ENCODE data around the gene RRBP1.
A peak's percentile ranks its signal among the peaks of the same experiment; 100 is the strongest.

Gene RRBP1

GRCh38 chr20:17622086-17622850 is 59.8 kb downstream of the RRBP1 start:
- DNase-seq (ENCODE audit: low spot score in 2 of 2), result no peak
- Histone ChIP-seq H3K9me3 (no peaks in the 10 kb centered on the region), H3K27me3 (ENCODE audit: low read depth) (no peaks in the 10 kb centered on the region), H3K36me3 (replicated peaks) (peaks cover 65% of the 10 kb centered on the region), H3K4me1 (no peaks in the 10 kb centered on the region), H3K4me3 (no peak overlapping the region)
- in situ Hi-C loops (cut with MboI; ENCODE audit: low sequenced_read_pairs), result no loop called here

- Histone ChIP-seq H3K4me3 (no peak overlapping the region), H3K36me3 (replicated peaks) (peaks cover 67% of the 10 kb centered on the region), H3K9me3 (no peaks in the 10 kb centered on the region), H3K27me3 (ENCODE audit: low read depth) (no peaks in the 10 kb centered on the region), H3K4me1 (no peaks in the 10 kb centered on the region)
- in situ Hi-C loops (cut with MboI; ENCODE audit: low sequenced_read_pairs), result no loop called here
- no peak for DNase-seq (ENCODE audit: low spot score in 2 of 2)
These were observed 60.6 kb downstream of the RRBP1 start for GRCh38 chr20:17621229-17621968.

GRCh38 chr20:17620371-17621228 is 61.4 kb downstream of the RRBP1 start:
- Histone ChIP-seq H3K4me3 (no peak overlapping the region), H3K9me3 (no peaks in the 10 kb centered on the region), H3K36me3 (replicated peaks) (peaks cover 65% of the 10 kb centered on the region), H3K4me1 (no peaks in the 10 kb centered on the region), H3K27me3 (ENCODE audit: low read depth) (no peaks in the 10 kb centered on the region)
- peak in 1 of 2 experiments; percentile 5 for DNase-seq (ENCODE audit: low spot score in 2 of 2)
- in situ Hi-C loops (cut with MboI; ENCODE audit: low sequenced_read_pairs), result no loop called here

GRCh38 chr20:17619351-17620093 is 62.5 kb downstream of the RRBP1 start:
- no peaks in the 10 kb centered on the region for H3K4me1 ChIP-seq
- H3K36me3 ChIP-seq (replicated peaks), result peaks cover 71% of the 10 kb centered on the region
- peak in 1 of 2 experiments; percentile 5 for DNase-seq (ENCODE audit: low spot score in 2 of 2)
- H3K9me3 ChIP-seq, result no peaks in the 10 kb centered on the region
- H3K4me3 ChIP-seq, result no peak overlapping the region
- H3K27me3 ChIP-seq (ENCODE audit: low read depth), result no peaks in the 10 kb centered on the region
- in situ Hi-C loops (cut with MboI; ENCODE audit: low sequenced_read_pairs), result no loop called here

GRCh38 chr20:17618673-17619013 is 63.4 kb downstream of the RRBP1 start:
- H3K9me3 ChIP-seq, result no peaks in the 10 kb centered on the region
- no peaks in the 10 kb centered on the region for H3K4me1 ChIP-seq
- H3K4me3 ChIP-seq, result no peak overlapping the region
- in situ Hi-C loops (cut with MboI; ENCODE audit: low sequenced_read_pairs), result no loop called here
- no peaks in the 10 kb centered on the region for H3K27me3 ChIP-seq (ENCODE audit: low read depth)
- peak in 1 of 2 experiments; percentile 4 for DNase-seq (ENCODE audit: low spot score in 2 of 2)
- H3K36me3 ChIP-seq (replicated peaks), result peaks cover 67% of the 10 kb centered on the region

- H3K4me3 ChIP-seq, result no peak overlapping the region
- peaks cover 62% of the 10 kb centered on the region for H3K36me3 ChIP-seq (replicated peaks)
- H3K4me1 ChIP-seq, result no peaks in the 10 kb centered on the region
- peak in 1 of 2 experiments; percentile 6 for DNase-seq (ENCODE audit: low spot score in 2 of 2)
- in situ Hi-C loops (cut with MboI; ENCODE audit: low sequenced_read_pairs), result no loop called here
- H3K9me3 ChIP-seq, result no peaks in the 10 kb centered on the region
- no peaks in the 10 kb centered on the region for H3K27me3 ChIP-seq (ENCODE audit: low read depth)
These were observed 64.0 kb downstream of the RRBP1 start for GRCh38 chr20:17617868-17618672.

GRCh38 chr20:17617212-17617867 is 64.7 kb downstream of the RRBP1 start:
- Histone ChIP-seq H3K9me3 (no peaks in the 10 kb centered on the region), H3K27me3 (ENCODE audit: low read depth) (no peaks in the 10 kb centered on the region), H3K36me3 (replicated peaks) (peaks cover 61% of the 10 kb centered on the region), H3K4me1 (no peaks in the 10 kb centered on the region), H3K4me3 (no peak overlapping the region)
- in situ Hi-C loops (cut with MboI; ENCODE audit: low sequenced_read_pairs), result no loop called here
- peak; percentile 23 to 79 for DNase-seq (ENCODE audit: low spot score in 2 of 2)

GRCh38 chr20:17616480-17617211 is 65.4 kb downstream of the RRBP1 start:
- Histone ChIP-seq H3K27me3 (ENCODE audit: low read depth) (no peaks in the 10 kb centered on the region), H3K36me3 (replicated peaks) (peaks cover 55% of the 10 kb centered on the region), H3K9me3 (no peaks in the 10 kb centered on the region), H3K4me3 (no peak overlapping the region), H3K4me1 (no peaks in the 10 kb centered on the region)
- peak in 1 of 2 experiments; percentile 6 for DNase-seq (ENCODE audit: low spot score in 2 of 2)
- in situ Hi-C loops (cut with MboI; ENCODE audit: low sequenced_read_pairs), result no loop called here

GRCh38 chr20:17615645-17616479 is 66.2 kb downstream of the RRBP1 start:
- H3K4me1 ChIP-seq, result no peaks in the 10 kb centered on the region
- H3K27me3 ChIP-seq (ENCODE audit: low read depth), result no peaks in the 10 kb centered on the region
- no peaks in the 10 kb centered on the region for H3K9me3 ChIP-seq
- peaks cover 49% of the 10 kb centered on the region for H3K36me3 ChIP-seq (replicated peaks)
- no peak overlapping the region for H3K4me3 ChIP-seq
- peak in 1 of 2 experiments; percentile 5 for DNase-seq (ENCODE audit: low spot score in 2 of 2)
- in situ Hi-C loops (cut with MboI; ENCODE audit: low sequenced_read_pairs), result no loop called here

GRCh38 chr20:17614812-17615644 is 67.0 kb downstream of the RRBP1 start:
- no peaks in the 10 kb centered on the region for H3K4me1 ChIP-seq
- no peak overlapping the region for H3K4me3 ChIP-seq
- H3K9me3 ChIP-seq, result no peaks in the 10 kb centered on the region
- H3K36me3 ChIP-seq (replicated peaks), result peaks cover 46% of the 10 kb centered on the region
- no peaks in the 10 kb centered on the region for H3K27me3 ChIP-seq (ENCODE audit: low read depth)
- peak in 1 of 2 experiments; percentile 6 for DNase-seq (ENCODE audit: low spot score in 2 of 2)
- in situ Hi-C loops (cut with MboI; ENCODE audit: low sequenced_read_pairs), result loop anchor here (5.0 kb wide), 1 partner anchor 73 kb away; no protein-coding TSS in a partner anchor
